Measurements from ENCODE around the gene ZHX3.

Gene ZHX3

GRCh38 chr20:41182296-41183212 is 135.0 kb downstream of the ZHX3 start:
- Histone ChIP-seq H3K4me1 (ENCODE audit: control insufficient read depth, insufficient read depth, low read length, poor library complexity, severe bottlenecking) (no peaks in the 10 kb centered on the region), H3K27me3 (replicated peaks; ENCODE audit: control insufficient read depth, insufficient read depth, low read length, poor library complexity, severe bottlenecking) (no peaks in the 10 kb centered on the region), H3K27ac (ENCODE audit: insufficient read depth, low read length, poor library complexity, severe bottlenecking) (no peak overlapping the region), H3K9me3 (ENCODE audit: control insufficient read depth, low read length) (no peaks in the 10 kb centered on the region), H3K4me3 (ENCODE audit: insufficient read depth, low read depth, low read length, poor library complexity, severe bottlenecking) (no peak overlapping the region), H3K36me3 (ENCODE audit: control insufficient read depth, insufficient read depth, low read length) (no peaks in the 10 kb centered on the region)
- DNase-seq, result no peak

GRCh38 chr20:41181567-41181966 is 136.0 kb downstream of the ZHX3 start:
- no peaks in the 10 kb centered on the region for H3K4me1 ChIP-seq (ENCODE audit: control insufficient read depth, insufficient read depth, low read length, poor library complexity, severe bottlenecking)
- no peak overlapping the region for H3K27ac ChIP-seq (ENCODE audit: insufficient read depth, low read length, poor library complexity, severe bottlenecking)
- no peaks in the 10 kb centered on the region for H3K9me3 ChIP-seq (ENCODE audit: control insufficient read depth, low read length)
- no peaks in the 10 kb centered on the region for H3K27me3 ChIP-seq (replicated peaks; ENCODE audit: control insufficient read depth, insufficient read depth, low read length, poor library complexity, severe bottlenecking)
- H3K36me3 ChIP-seq (ENCODE audit: control insufficient read depth, insufficient read depth, low read length), result no peaks in the 10 kb centered on the region
- DNase-seq, result no peak
- no peak overlapping the region for H3K4me3 ChIP-seq (ENCODE audit: insufficient read depth, low read depth, low read length, poor library complexity, severe bottlenecking)

- H3K9me3 ChIP-seq (ENCODE audit: control insufficient read depth, low read length), result no peaks in the 10 kb centered on the region
- H3K4me3 ChIP-seq (ENCODE audit: insufficient read depth, low read depth, low read length, poor library complexity, severe bottlenecking), result no peak overlapping the region
- H3K36me3 ChIP-seq (ENCODE audit: control insufficient read depth, insufficient read depth, low read length), result peaks cover 8% of the 10 kb centered on the region
- DNase-seq, result no peak
- H3K4me1 ChIP-seq (ENCODE audit: control insufficient read depth, insufficient read depth, low read length, poor library complexity, severe bottlenecking), result no peaks in the 10 kb centered on the region
- H3K27me3 ChIP-seq (replicated peaks; ENCODE audit: control insufficient read depth, insufficient read depth, low read length, poor library complexity, severe bottlenecking), result no peaks in the 10 kb centered on the region
- no peak overlapping the region for H3K27ac ChIP-seq (ENCODE audit: insufficient read depth, low read length, poor library complexity, severe bottlenecking)
These were observed 136.8 kb downstream of the ZHX3 start for GRCh38 chr20:41180599-41181333.

GRCh38 chr20:41179961-41180360 is 137.6 kb downstream of the ZHX3 start:
- no peak for DNase-seq
- H3K27me3 ChIP-seq (replicated peaks; ENCODE audit: control insufficient read depth, insufficient read depth, low read length, poor library complexity, severe bottlenecking), result no peaks in the 10 kb centered on the region
- H3K36me3 ChIP-seq (ENCODE audit: control insufficient read depth, insufficient read depth, low read length), result peaks cover 14% of the 10 kb centered on the region
- H3K27ac ChIP-seq (ENCODE audit: insufficient read depth, low read length, poor library complexity, severe bottlenecking), result no peak overlapping the region
- H3K9me3 ChIP-seq (ENCODE audit: control insufficient read depth, low read length), result no peaks in the 10 kb centered on the region
- H3K4me1 ChIP-seq (ENCODE audit: control insufficient read depth, insufficient read depth, low read length, poor library complexity, severe bottlenecking), result no peaks in the 10 kb centered on the region
- H3K4me3 ChIP-seq (ENCODE audit: insufficient read depth, low read depth, low read length, poor library complexity, severe bottlenecking), result no peak overlapping the region

- Histone ChIP-seq H3K9me3 (ENCODE audit: control insufficient read depth, low read length) (no peaks in the 10 kb centered on the region), H3K4me3 (ENCODE audit: insufficient read depth, low read depth, low read length, poor library complexity, severe bottlenecking) (no peak overlapping the region), H3K36me3 (ENCODE audit: control insufficient read depth, insufficient read depth, low read length) (peaks cover 24% of the 10 kb centered on the region), H3K27me3 (replicated peaks; ENCODE audit: control insufficient read depth, insufficient read depth, low read length, poor library complexity, severe bottlenecking) (no peaks in the 10 kb centered on the region), H3K4me1 (ENCODE audit: control insufficient read depth, insufficient read depth, low read length, poor library complexity, severe bottlenecking) (no peaks in the 10 kb centered on the region), H3K27ac (ENCODE audit: insufficient read depth, low read length, poor library complexity, severe bottlenecking) (no peak overlapping the region)
- no peak for DNase-seq
These were observed 138.6 kb downstream of the ZHX3 start for GRCh38 chr20:41178904-41179432.

- no peaks in the 10 kb centered on the region for H3K4me1 ChIP-seq (ENCODE audit: control insufficient read depth, insufficient read depth, low read length, poor library complexity, severe bottlenecking)
- DNase-seq, result no peak
- H3K27ac ChIP-seq (ENCODE audit: insufficient read depth, low read length, poor library complexity, severe bottlenecking), result no peak overlapping the region
- H3K9me3 ChIP-seq (ENCODE audit: control insufficient read depth, low read length), result no peaks in the 10 kb centered on the region
- no peaks in the 10 kb centered on the region for H3K27me3 ChIP-seq (replicated peaks; ENCODE audit: control insufficient read depth, insufficient read depth, low read length, poor library complexity, severe bottlenecking)
- peaks cover 28% of the 10 kb centered on the region for H3K36me3 ChIP-seq (ENCODE audit: control insufficient read depth, insufficient read depth, low read length)
- no peak overlapping the region for H3K4me3 ChIP-seq (ENCODE audit: insufficient read depth, low read depth, low read length, poor library complexity, severe bottlenecking)
These were observed 139.0 kb downstream of the ZHX3 start for GRCh38 chr20:41178495-41178894.

GRCh38 chr20:41177636-41178035 is 139.9 kb downstream of the ZHX3 start:
- Histone ChIP-seq H3K4me1 (ENCODE audit: control insufficient read depth, insufficient read depth, low read length, poor library complexity, severe bottlenecking) (no peaks in the 10 kb centered on the region), H3K27ac (ENCODE audit: insufficient read depth, low read length, poor library complexity, severe bottlenecking) (no peak overlapping the region), H3K36me3 (ENCODE audit: control insufficient read depth, insufficient read depth, low read length) (peaks cover 37% of the 10 kb centered on the region), H3K9me3 (ENCODE audit: control insufficient read depth, low read length) (no peaks in the 10 kb centered on the region), H3K4me3 (ENCODE audit: insufficient read depth, low read depth, low read length, poor library complexity, severe bottlenecking) (no peak overlapping the region), H3K27me3 (replicated peaks; ENCODE audit: control insufficient read depth, insufficient read depth, low read length, poor library complexity, severe bottlenecking) (no peaks in the 10 kb centered on the region)
- DNase-seq, result no peak

GRCh38 chr20:41176711-41177552 is 140.6 kb downstream of the ZHX3 start:
- Histone ChIP-seq H3K9me3 (ENCODE audit: control insufficient read depth, low read length) (no peaks in the 10 kb centered on the region), H3K4me3 (ENCODE audit: insufficient read depth, low read depth, low read length, poor library complexity, severe bottlenecking) (no peak overlapping the region), H3K4me1 (ENCODE audit: control insufficient read depth, insufficient read depth, low read length, poor library complexity, severe bottlenecking) (no peaks in the 10 kb centered on the region), H3K27me3 (replicated peaks; ENCODE audit: control insufficient read depth, insufficient read depth, low read length, poor library complexity, severe bottlenecking) (no peaks in the 10 kb centered on the region), H3K27ac (ENCODE audit: insufficient read depth, low read length, poor library complexity, severe bottlenecking) (no peak overlapping the region), H3K36me3 (ENCODE audit: control insufficient read depth, insufficient read depth, low read length) (peaks cover 44% of the 10 kb centered on the region)
- no peak for DNase-seq

- Histone ChIP-seq H3K27ac (ENCODE audit: insufficient read depth, low read length, poor library complexity, severe bottlenecking) (no peak overlapping the region), H3K9me3 (ENCODE audit: control insufficient read depth, low read length) (no peaks in the 10 kb centered on the region), H3K27me3 (replicated peaks; ENCODE audit: control insufficient read depth, insufficient read depth, low read length, poor library complexity, severe bottlenecking) (no peaks in the 10 kb centered on the region), H3K4me1 (ENCODE audit: control insufficient read depth, insufficient read depth, low read length, poor library complexity, severe bottlenecking) (no peaks in the 10 kb centered on the region), H3K36me3 (ENCODE audit: control insufficient read depth, insufficient read depth, low read length) (peaks cover 54% of the 10 kb centered on the region), H3K4me3 (ENCODE audit: insufficient read depth, low read depth, low read length, poor library complexity, severe bottlenecking) (no peak overlapping the region)
- DNase-seq, result no peak
These were observed 141.7 kb downstream of the ZHX3 start for GRCh38 chr20:41175727-41176330.
